Caco-2 (cell line): ENCODE data around the gene KLHL6. TPM values are rescaled to one million over a fixed set of nuclear protein-coding genes. Genes with fewer than 3 reads are reported as not detected.

Source experiments
- BruUV-seq: library from RNA; stranded (reverse); fragments of 400-500 nt; replicated peaks from 2 replicates; lab custom pipeline; 2021; lab: Mats Ljungman, UMichigan
- CTCF ChIA-PET: fragments of 300-600 bp; sonication (Branson Sonifier 250); formaldehyde crosslinking; loops from one replicate; lab custom pipeline; 2022; ENCODE audit warnings: antibody characterized with exemption; lab: Charles Lee
- POLR2A ChIA-PET: fragments of 300-600 bp; sonication (Branson Sonifier 250); formaldehyde crosslinking; loops from one replicate; lab custom pipeline; 2022; ENCODE audit warnings: antibody characterized with exemption; lab: Charles Lee
- DNase-seq, 2 experiments: peaks; one replicate each; pipeline versions ENCODE4 v3.0.0 to v3.0.0-alpha.2; 2020 to 2022
- H3K27me3 ChIP-seq: replicated peaks from 2 replicates; pipeline ENCODE4 v1.6.0; 2011; ENCODE audit warnings: low read length; ENCODE audit not compliant: control insufficient read depth, insufficient read depth
- H3K36me3 ChIP-seq: 2 replicates; pipeline ENCODE4 v1.5.1; 2011; ENCODE audit warnings: low read length; ENCODE audit not compliant: control insufficient read depth, insufficient read depth
- H3K4me1 ChIP-seq: fragments of 250-450 bp; sonication (Bioruptor Pico); 2 replicates; pipeline ENCODE4 v1.5.1; 2020; ENCODE audit warnings: mild to moderate bottlenecking
- H3K4me3 ChIP-seq: 2 replicates; pipeline ENCODE4 v1.5.1; 2011; ENCODE audit warnings: low read depth, mild to moderate bottlenecking, control low read depth, low read length
- H3K9me3 ChIP-seq: fragments of 250-450 bp; sonication (Bioruptor Pico); 2 replicates; pipeline ENCODE4 v1.5.1; 2020; ENCODE audit warnings: mild to moderate bottlenecking, moderate library complexity
- H3K27ac Mint-ChIP-seq: one replicate; pipeline ENCODE4 v1.8.0; 2022; ENCODE audit warnings: mixed read lengths; ENCODE audit not compliant: unreplicated experiment
- H3K27me3 Mint-ChIP-seq: one replicate; pipeline ENCODE4 v1.8.0; 2022; ENCODE audit warnings: mixed read lengths; ENCODE audit not compliant: insufficient read depth, unreplicated experiment
- H3K36me3 Mint-ChIP-seq: one replicate; pipeline ENCODE4 v1.8.0; 2022; ENCODE audit warnings: mild to moderate bottlenecking, mixed read lengths; ENCODE audit not compliant: insufficient read depth, unreplicated experiment
- H3K4me1 Mint-ChIP-seq: one replicate; pipeline ENCODE4 v1.8.0; 2022; ENCODE audit warnings: low read depth, mixed read lengths; ENCODE audit not compliant: unreplicated experiment
- H3K4me3 Mint-ChIP-seq: one replicate; pipeline ENCODE4 v1.8.0; 2022; ENCODE audit warnings: mild to moderate bottlenecking, moderate library complexity, mixed read lengths; ENCODE audit not compliant: unreplicated experiment
- H3K9me3 Mint-ChIP-seq: one replicate; pipeline ENCODE4 v1.8.0; 2022; ENCODE audit warnings: mixed read lengths; ENCODE audit not compliant: unreplicated experiment
- CTCF ChIP-seq, 2 experiments: fragments of 200-600 bp in 1 of 2; IDR thresholded peaks; 1 replicate in 1 of 2; 2 replicates in 1 of 2; pipeline versions ENCODE4 v1.5.1 to v1.8.0; 2011 to 2022; ENCODE audit warnings: antibody characterized with exemption in 1 of 2, control low read depth in 1 of 2, inconsistent platforms in 1 of 2, low read depth in 1 of 2, low read length in 1 of 2, mild to moderate bottlenecking in 1 of 2, moderate library complexity in 1 of 2; ENCODE audit not compliant: insufficient read depth in 1 of 2, severe bottlenecking in 1 of 2, unreplicated experiment in 1 of 2
- intact Hi-C: fragments of 100-400 bp; cut with micrococcal nuclease; formaldehyde crosslinking; loops from one replicate; pipeline ENCODE4 v1.10.0; 2022; ENCODE audit not compliant: unreplicated experiment
- total RNA-seq: library from RNA; stranded (reverse); gene quantifications from 2 replicates; pipeline ENCODE4 v1.2.3, GENCODE V29; 2022

The KLHL6 gene
- total RNA-seq, 1 experiment from 2014 or later, result not detected

GRCh38 chr3:183503746-183504145, 51.8 kb downstream of the KLHL6 start:
- Mint-ChIP-seq H3K27ac (no peak overlapping the region), H3K27me3 (no peaks in the 10 kb centered on the region), H3K4me3 (no peak overlapping the region), H3K36me3 (no peaks in the 10 kb centered on the region), H3K9me3 (no peaks in the 10 kb centered on the region), H3K4me1 (no peaks in the 10 kb centered on the region)
- Histone ChIP-seq H3K4me1 (no peaks in the 10 kb centered on the region), H3K9me3 (no peaks in the 10 kb centered on the region), H3K36me3 (no peaks in the 10 kb centered on the region), H3K4me3 (no peak overlapping the region), H3K27me3 (no peaks in the 10 kb centered on the region)
- POLR2A ChIA-PET, result interaction anchor here (0.5 kb wide), 1 partner anchor 185 kb away, joined by 3 read pairs; no protein-coding TSS in a partner anchor
- intact Hi-C loops, result loop anchor here (1.0 to 5.0 kb wide), 4 partner anchors 17 to 264 kb away; no protein-coding TSS in a partner anchor
- DNase-seq, result no peak
- peak in 1 of 2 experiments; percentile 21 for TF ChIP-seq CTCF (IDR thresholded peaks at IDR 0.05; ENCODE audit: insufficient read depth in 1 of 2, low read depth in 1 of 2, low read length in 1 of 2, severe bottlenecking in 1 of 2, unreplicated experiment in 1 of 2)
- no TSS peak for BruUV-seq
- CTCF ChIA-PET, result interaction anchor here (0.7 to 1.0 kb wide), 2 partner anchors 57 to 131 kb away, joined by 3 read pairs; partner anchors contain the start of gene KLHL24

DNA sequence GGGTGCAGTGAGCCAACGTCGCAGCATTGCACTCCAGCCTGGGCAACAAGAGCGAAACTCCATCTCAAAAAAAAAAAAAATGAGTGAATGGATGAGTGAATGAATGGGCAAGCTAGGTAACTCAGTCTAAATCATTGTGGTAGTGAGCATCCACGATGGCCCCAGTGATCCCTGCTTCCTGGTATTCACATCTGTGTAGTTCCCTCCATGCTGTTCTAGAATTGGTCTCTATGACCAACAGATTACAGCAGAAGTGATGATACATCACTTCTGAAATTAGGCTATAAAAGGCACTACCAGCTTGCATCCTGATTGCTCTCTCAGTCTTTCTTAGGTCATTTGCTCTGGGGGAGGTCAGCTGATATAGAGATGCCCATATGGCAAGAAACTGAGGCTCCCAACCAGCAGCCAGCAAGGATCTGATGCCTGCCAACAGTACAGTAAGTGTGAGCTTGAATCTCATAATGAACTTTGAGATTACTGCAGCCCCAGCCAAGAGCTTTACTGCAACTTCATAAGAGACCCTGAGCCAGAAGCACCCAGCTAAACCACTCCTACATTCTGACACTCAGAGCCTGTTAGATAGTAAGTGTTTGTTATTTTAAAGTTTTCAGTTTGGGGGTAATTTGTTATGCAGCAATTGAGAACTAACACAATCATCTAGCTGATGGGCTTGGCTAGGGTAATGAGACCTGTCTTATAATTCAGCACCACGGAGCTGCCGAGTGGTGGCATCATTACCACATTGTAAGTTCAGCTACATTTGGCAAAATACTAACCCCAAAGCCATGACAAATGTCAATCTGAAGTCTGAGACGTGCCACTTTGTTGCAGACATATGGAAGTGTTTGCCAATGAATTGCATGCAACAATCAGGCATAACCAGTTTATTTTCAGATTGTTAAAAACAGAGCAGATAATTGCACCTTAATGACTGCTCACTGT, 53.0 kb downstream of the KLHL6 start:
- no TSS peak for BruUV-seq
- no peak overlapping the region for H3K4me3 Mint-ChIP-seq
- TF ChIP-seq CTCF (IDR thresholded peaks at IDR 0.05; ENCODE audit: insufficient read depth in 1 of 2, low read depth in 1 of 2, low read length in 1 of 2, severe bottlenecking in 1 of 2, unreplicated experiment in 1 of 2), result peak in 1 of 2 experiments; percentile 43
- ChIA-PET CTCF (interaction anchor here (0.6 to 1.3 kb wide), 9 partner anchors 9 to 323 kb away, joined by 3 to 13 read pairs (median 3); partner anchors contain the start of genes KLHL24 and MAP6D1), POLR2A (no interaction called here)
- H3K4me1 ChIP-seq, result no peaks in the 10 kb centered on the region
- H3K27ac Mint-ChIP-seq, result no peak overlapping the region
- H3K9me3 Mint-ChIP-seq, result no peaks in the 10 kb centered on the region
- no peaks in the 10 kb centered on the region for H3K36me3 Mint-ChIP-seq
- no peak overlapping the region for H3K4me3 ChIP-seq
- DNase-seq, result no peak
- H3K27me3 Mint-ChIP-seq, result no peaks in the 10 kb centered on the region
- intact Hi-C loops, result loop anchor here (1.0 to 5.0 kb wide), 4 partner anchors 18 to 265 kb away; no protein-coding TSS in a partner anchor
- H3K9me3 ChIP-seq, result no peaks in the 10 kb centered on the region
- H3K36me3 ChIP-seq, result no peaks in the 10 kb centered on the region
- no peaks in the 10 kb centered on the region for H3K27me3 ChIP-seq
- H3K4me1 Mint-ChIP-seq, result no peaks in the 10 kb centered on the region

- H3K27ac Mint-ChIP-seq, result no peak overlapping the region
- ChIA-PET POLR2A (no interaction called here), CTCF (interaction anchor here (0.7 kb wide), 2 partner anchors 54 to 60 kb away, joined by 3 to 5 read pairs; no protein-coding TSS in a partner anchor)
- Histone ChIP-seq H3K9me3 (no peaks in the 10 kb centered on the region), H3K4me3 (no peak overlapping the region), H3K36me3 (no peaks in the 10 kb centered on the region), H3K27me3 (no peaks in the 10 kb centered on the region), H3K4me1 (no peaks in the 10 kb centered on the region)
- no TSS peak for BruUV-seq
- DNase-seq, result no peak
- H3K9me3 Mint-ChIP-seq, result no peaks in the 10 kb centered on the region
- no peaks in the 10 kb centered on the region for H3K36me3 Mint-ChIP-seq
- intact Hi-C loops, result loop anchor here (5.0 kb wide), 1 partner anchor 46 kb away; no protein-coding TSS in a partner anchor
- H3K4me1 Mint-ChIP-seq, result no peaks in the 10 kb centered on the region
- no peak overlapping the region for H3K4me3 Mint-ChIP-seq
- TF ChIP-seq CTCF (IDR thresholded peaks at IDR 0.05; ENCODE audit: insufficient read depth in 1 of 2, low read depth in 1 of 2, low read length in 1 of 2, severe bottlenecking in 1 of 2, unreplicated experiment in 1 of 2), result no peak
- H3K27me3 Mint-ChIP-seq, result no peaks in the 10 kb centered on the region
Observed at GRCh38 chr3:183500981-183501704, 54.4 kb downstream of the KLHL6 start.
